Naive thymus-derived CD4-positive, alpha-beta T cell (primary cell): ENCODE data around the gene OR52H1. TPM values are rescaled to one million over a fixed set of nuclear protein-coding genes. Genes with fewer than 3 reads are reported as not detected.

ENCODE experiments used
- ATAC-seq: fragments of 150-1000 bp; cut with Tn5 transposase; 2 replicates; pipeline ENCODE4 v1.10.0; 2021; ENCODE audit warnings: mild to moderate bottlenecking, moderate library complexity
- CTCF ChIA-PET: fragments of 350-600 bp; sonication (Branson Sonifier 250); formaldehyde crosslinking; loops from one replicate; lab custom pipeline; 2021; ENCODE audit warnings: antibody characterized with exemption; lab: Charles Lee
- POLR2A ChIA-PET: fragments of 350-600 bp; sonication (Branson Sonifier 250); formaldehyde crosslinking; loops from one replicate; lab custom pipeline; 2021; ENCODE audit warnings: antibody characterized with exemption, inconsistent platforms; lab: Charles Lee
- DNase-seq, 9 donors: peaks; one replicate each; pipeline versions ENCODE4 v3.0.0 to v3.0.0-alpha.2; 2020 to 2022; ENCODE audit warnings: mixed read lengths in 1 of 9
- H3K27ac ChIP-seq: one replicate; pipeline ENCODE4 v1.7.0; 2013; ENCODE audit warnings: mild to moderate bottlenecking, low read depth, low read length, moderate library complexity
- H3K27me3 ChIP-seq, 2 donors: one replicate each; pipeline ENCODE4 v1.7.0; 2013; ENCODE audit warnings: low read length in 2 of 2, mild to moderate bottlenecking in 2 of 2, moderate library complexity in 2 of 2; ENCODE audit not compliant: control insufficient read depth in 2 of 2, insufficient read depth in 2 of 2
- H3K36me3 ChIP-seq, 3 experiments: 1 replicate in 2 of 3; 2 replicates in 1 of 3; pipeline ENCODE4 v1.7.0; 2013; ENCODE audit warnings: low read length in 3 of 3, mild to moderate bottlenecking in 3 of 3, moderate library complexity in 1 of 3; ENCODE audit not compliant: insufficient read depth in 3 of 3, control insufficient read depth in 2 of 3
- H3K4me1 ChIP-seq, 2 donors: one replicate each; pipeline ENCODE4 v1.7.0; 2013; ENCODE audit warnings: low read length in 2 of 2, mild to moderate bottlenecking in 2 of 2, moderate library complexity in 1 of 2; ENCODE audit not compliant: control insufficient read depth in 2 of 2, insufficient read depth in 2 of 2
- H3K4me3 ChIP-seq: 2 replicates; pipeline ENCODE4 v1.7.0; 2013; ENCODE audit warnings: mild to moderate bottlenecking, low read length
- H3K9me3 ChIP-seq, 3 experiments: 1 replicate in 2 of 3; 2 replicates in 1 of 3; pipeline ENCODE4 v1.7.0; 2013; ENCODE audit warnings: low read length in 3 of 3; ENCODE audit not compliant: control insufficient read depth in 2 of 3
- H3K27ac Mint-ChIP-seq, 9 donors: one replicate each; pipeline ENCODE4 v1.8.0; 2020 to 2022; ENCODE audit warnings: mixed read lengths in 9 of 9, mild to moderate bottlenecking in 8 of 9, moderate library complexity in 5 of 9, inconsistent platforms in 2 of 9
- H3K27me3 Mint-ChIP-seq, 5 donors: one replicate each; pipeline ENCODE4 v1.8.0; 2021 to 2022; ENCODE audit warnings: mixed read lengths in 5 of 5, mild to moderate bottlenecking in 1 of 5
- H3K36me3 Mint-ChIP-seq, 5 donors: one replicate each; pipeline ENCODE4 v1.8.0; 2020 to 2022; ENCODE audit warnings: mixed read lengths in 5 of 5, mild to moderate bottlenecking in 3 of 5, inconsistent platforms in 1 of 5
- H3K4me1 Mint-ChIP-seq, 7 donors: one replicate each; pipeline ENCODE4 v1.8.0; 2020 to 2022; ENCODE audit warnings: mixed read lengths in 7 of 7, mild to moderate bottlenecking in 3 of 7, inconsistent platforms in 1 of 7
- H3K4me3 Mint-ChIP-seq, 10 donors: one replicate each; pipeline ENCODE4 v1.8.0; 2020 to 2022; ENCODE audit warnings: mild to moderate bottlenecking in 10 of 10, mixed read lengths in 10 of 10, moderate library complexity in 6 of 10, inconsistent platforms in 2 of 10
- H3K9me3 Mint-ChIP-seq, 11 donors: one replicate each; pipeline ENCODE4 v1.8.0; 2020 to 2022; ENCODE audit warnings: mixed read lengths in 11 of 11, mild to moderate bottlenecking in 4 of 11, inconsistent platforms in 1 of 11, moderate library complexity in 1 of 11
- intact Hi-C, 2 donors: fragments of 100-400 bp; cut with micrococcal nuclease; formaldehyde crosslinking; loops; one replicate each; pipeline ENCODE4 v1.15.1; 2023
- polyA plus RNA-seq, 2 donors: library from polyadenylated mRNA; unstranded; fragments of 300-500 nt; fragmentation: Illumina TruSeq; gene quantifications; one replicate each; pipeline ENCODE4 v1.2.3, GENCODE V29; 2021
- total RNA-seq, 6 experiments: library from RNA in 5 of 6; stranded (reverse) in 5 of 6; gene quantifications; 1 replicate in 5 of 6; 2 replicates in 1 of 6; pipeline ENCODE4 v1.2.3 and lab custom pipeline; 2021 to 2026

The OR52H1 gene
- total and polyA plus RNA-seq, 7 experiments from 2014 or later: 0.32 to 0.49 (median 0.48) TPM; not detected in 4

- ATAC-seq (no peak), DNase-seq (no peak)
- H3K36me3 ChIP-seq: no peaks in the 10 kb centered on the region
- H3K4me3 ChIP-seq: no peak overlapping the region
- Mint-ChIP-seq H3K27me3 (peaks cover 0 to 6% (median 4%) of the 10 kb centered on the region in 5 donors), H3K36me3 (peaks cover 0 to 22% (median 2%) of the 10 kb centered on the region in 5 donors), H3K4me1 (peaks cover 0 to 9% (median 6%) of the 10 kb centered on the region in 7 donors), H3K4me3 (no peak overlapping the region), H3K27ac (no peak overlapping the region), H3K9me3 (peaks cover 0 to 12% (median 4%) of the 10 kb centered on the region in 11 donors)
- H3K27me3 ChIP-seq: no peaks in the 10 kb centered on the region
- CTCF ChIA-PET: no interaction called here
- H3K4me1 ChIP-seq: no peaks in the 10 kb centered on the region
- intact Hi-C loops: no loop called here
- H3K27ac ChIP-seq: no peak overlapping the region
- POLR2A ChIA-PET: no interaction called here
- H3K9me3 ChIP-seq: no peaks in the 10 kb centered on the region
These were observed 16.1 kb upstream of the OR52H1 start for GRCh38 chr11:5564259-5565019.

DNA sequence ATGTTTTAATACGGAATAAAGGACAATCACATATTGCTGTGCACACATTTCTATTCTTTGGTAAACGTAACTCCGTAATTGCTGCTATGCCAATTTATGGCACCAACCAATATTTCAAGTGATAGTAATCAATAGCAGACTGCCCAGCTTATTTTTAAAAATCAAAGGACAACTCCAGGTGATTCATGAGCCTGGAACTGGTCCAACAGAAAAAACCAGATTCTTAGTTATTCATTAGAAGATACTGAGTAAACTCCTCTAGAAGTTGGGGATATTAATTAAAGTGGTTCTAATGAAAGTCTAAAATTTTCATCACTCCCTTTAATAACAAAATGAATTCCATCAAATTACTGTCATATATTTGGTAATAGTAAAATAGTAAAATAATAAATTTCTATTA lies 9.4 kb upstream of the OR52H1 start:
- Histone ChIP-seq H3K27ac (no peak overlapping the region), H3K4me3 (no peak overlapping the region), H3K36me3 (no peaks in the 10 kb centered on the region), H3K4me1 (no peaks in the 10 kb centered on the region), H3K27me3 (no peaks in the 10 kb centered on the region), H3K9me3 (no peaks in the 10 kb centered on the region)
- Mint-ChIP-seq H3K27me3 (peaks cover 0 to 17% (median 0%) of the 10 kb centered on the region in 5 donors), H3K4me1 (peaks cover 0 to 2% (median 0%) of the 10 kb centered on the region in 7 donors), H3K4me3 (no peak overlapping the region), H3K36me3 (peaks cover 0 to 5% (median 0%) of the 10 kb centered on the region in 5 donors), H3K9me3 (no peaks in the 10 kb centered on the region), H3K27ac (no peak overlapping the region)
- no peak for ATAC-seq
- ChIA-PET POLR2A (no interaction called here), CTCF (no interaction called here)
- DNase-seq: no peak
- intact Hi-C loops: no loop called here

DNA sequence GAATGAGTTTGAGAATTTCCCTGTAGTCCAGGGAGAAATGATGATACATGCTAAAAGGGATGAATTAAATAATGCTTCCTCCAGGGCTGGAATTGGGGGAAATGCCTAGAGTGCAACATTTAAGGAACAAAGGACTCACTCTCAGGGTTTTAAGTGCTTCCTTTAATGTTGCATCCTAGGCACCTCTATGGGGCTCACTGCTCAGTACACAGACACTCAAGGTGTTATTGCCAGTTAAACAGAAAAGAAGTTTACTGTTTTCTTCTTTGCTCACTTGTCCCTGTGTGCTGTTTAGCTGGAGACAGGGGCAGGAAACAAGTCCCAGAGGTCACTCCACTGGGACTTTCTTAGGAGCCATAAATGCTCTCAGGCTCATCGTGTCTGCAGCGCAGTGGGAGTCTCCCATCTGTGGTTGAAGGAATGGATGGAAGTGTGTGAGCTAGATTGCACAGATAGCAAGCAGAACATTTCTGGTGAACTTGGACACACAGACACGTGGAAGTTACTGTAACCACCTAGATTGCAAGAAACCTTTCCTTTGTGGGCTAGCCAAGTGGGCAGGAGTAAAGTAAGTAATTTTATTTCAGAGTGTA lies 8.4 kb upstream of the OR52H1 start:
- H3K27me3 Mint-ChIP-seq: peaks cover 0 to 17% (median 4%) of the 10 kb centered on the region in 5 donors
- ChIA-PET CTCF (no interaction called here), POLR2A (no interaction called here)
- Histone ChIP-seq H3K27ac (no peak overlapping the region), H3K9me3 (no peaks in the 10 kb centered on the region), H3K4me1 (no peaks in the 10 kb centered on the region), H3K27me3 (peaks cover 0 to under 1% of the 10 kb centered on the region in 2 donors), H3K36me3 (no peaks in the 10 kb centered on the region), H3K4me3 (no peak overlapping the region)
- H3K4me1 Mint-ChIP-seq: peaks cover 0 to 2% (median 0%) of the 10 kb centered on the region in 7 donors
- DNase-seq (no peak), ATAC-seq (no peak)
- peaks cover 0 to 5% (median 0%) of the 10 kb centered on the region in 5 donors for H3K36me3 Mint-ChIP-seq
- peaks cover 0 to 1% (median 0%) of the 10 kb centered on the region in 11 donors for H3K9me3 Mint-ChIP-seq
- H3K4me3 Mint-ChIP-seq: no peak overlapping the region
- intact Hi-C loops: no loop called here
- no peak overlapping the region for H3K27ac Mint-ChIP-seq

DNA sequence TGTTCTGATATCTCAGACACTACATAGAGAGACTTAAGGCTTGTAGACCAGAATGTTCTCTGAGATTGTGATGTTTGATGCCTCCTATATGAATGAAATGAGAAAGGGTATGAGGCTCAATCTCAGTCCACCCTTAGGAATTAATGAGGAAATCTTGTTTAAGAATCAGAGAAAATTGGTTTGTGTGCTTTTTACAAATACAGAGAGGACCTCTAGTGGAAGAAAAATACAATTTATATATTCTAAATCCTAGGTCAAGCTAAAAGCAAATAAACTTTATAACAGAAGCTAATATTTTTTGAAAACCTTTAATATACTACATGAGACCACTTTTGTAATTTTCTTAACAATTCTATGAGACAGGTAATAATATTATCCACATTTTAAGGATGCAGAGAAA lies 5.0 kb upstream of the OR52H1 start:
- H3K27ac ChIP-seq: no peak overlapping the region
- Mint-ChIP-seq H3K27ac (no peak overlapping the region), H3K4me3 (no peak overlapping the region), H3K9me3 (peaks cover 0 to 4% (median 0%) of the 10 kb centered on the region in 11 donors), H3K36me3 (peaks cover 0 to 6% (median 0%) of the 10 kb centered on the region in 5 donors), H3K4me1 (peaks cover 0 to 3% (median 0%) of the 10 kb centered on the region in 7 donors), H3K27me3 (peaks cover 4 to 17% (median 8%) of the 10 kb centered on the region in 5 donors)
- ChIA-PET POLR2A (no interaction called here), CTCF (no interaction called here)
- no peaks in the 10 kb centered on the region for H3K36me3 ChIP-seq
- H3K27me3 ChIP-seq: peaks cover 0 to 4% of the 10 kb centered on the region in 2 donors
- intact Hi-C loops: no loop called here
- no peak overlapping the region for H3K4me3 ChIP-seq
- no peak for DNase-seq
- H3K9me3 ChIP-seq: no peaks in the 10 kb centered on the region
- no peaks in the 10 kb centered on the region for H3K4me1 ChIP-seq
- no peak for ATAC-seq

GRCh38 chr11:5550440-5551095 lies 2.2 kb upstream of the OR52H1 start:
- H3K36me3 ChIP-seq: no peaks in the 10 kb centered on the region
- H3K27me3 Mint-ChIP-seq: peaks cover 4 to 14% (median 8%) of the 10 kb centered on the region in 5 donors
- ATAC-seq: no peak
- H3K9me3 Mint-ChIP-seq: peaks cover 0 to 4% (median 0%) of the 10 kb centered on the region in 11 donors
- H3K27me3 ChIP-seq: peaks cover 0 to 4% of the 10 kb centered on the region in 2 donors
- no peak overlapping the region for H3K27ac Mint-ChIP-seq
- no peaks in the 10 kb centered on the region for H3K9me3 ChIP-seq
- no peak for DNase-seq
- no peaks in the 10 kb centered on the region for H3K4me1 ChIP-seq
- peaks cover 0 to 3% (median 0%) of the 10 kb centered on the region in 7 donors for H3K4me1 Mint-ChIP-seq
- ChIA-PET POLR2A (no interaction called here), CTCF (no interaction called here)
- H3K4me3 ChIP-seq: no peak overlapping the region
- H3K4me3 Mint-ChIP-seq: no peak overlapping the region
- H3K27ac ChIP-seq: no peak overlapping the region
- intact Hi-C loops: no loop called here
- H3K36me3 Mint-ChIP-seq: peaks cover 0 to 6% (median 0%) of the 10 kb centered on the region in 5 donors

DNA sequence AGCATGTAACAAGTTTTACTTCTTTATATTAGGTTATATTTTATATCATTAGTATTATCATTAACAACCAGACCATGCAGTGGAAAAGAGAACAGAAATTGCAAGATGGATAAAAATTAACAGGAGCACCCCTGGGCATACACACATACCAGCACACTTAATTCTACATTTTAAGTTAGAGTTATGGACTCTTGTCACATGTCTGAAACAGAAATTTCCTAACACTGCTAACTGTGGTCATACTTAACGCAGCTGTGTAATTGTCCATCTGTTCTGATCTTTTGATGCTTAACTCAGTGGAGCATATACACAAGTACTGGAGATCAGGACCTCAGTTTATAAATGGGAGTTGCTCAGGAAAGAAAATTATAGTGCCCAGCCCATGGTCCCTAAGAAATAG lies 358 bp downstream of the OR52H1 start:
- H3K27me3 ChIP-seq: peaks cover 0 to 4% of the 10 kb centered on the region in 2 donors
- H3K36me3 Mint-ChIP-seq: peaks cover 0 to 6% (median 0%) of the 10 kb centered on the region in 5 donors
- H3K4me3 ChIP-seq: no peak overlapping the region
- POLR2A ChIA-PET: no interaction called here
- H3K27ac ChIP-seq: no peak overlapping the region
- H3K9me3 ChIP-seq: no peaks in the 10 kb centered on the region
- CTCF ChIA-PET: no interaction called here
- ATAC-seq (no peak), DNase-seq (no peak)
- no peaks in the 10 kb centered on the region for H3K36me3 ChIP-seq
- no peaks in the 10 kb centered on the region for H3K4me1 ChIP-seq
- intact Hi-C loops: no loop called here
- peaks cover 0 to 8% (median 4%) of the 10 kb centered on the region in 5 donors for H3K27me3 Mint-ChIP-seq
- H3K27ac Mint-ChIP-seq: no peak overlapping the region
- peaks cover 0 to 1% (median 0%) of the 10 kb centered on the region in 7 donors for H3K4me1 Mint-ChIP-seq
- no peak overlapping the region for H3K4me3 Mint-ChIP-seq
- peaks cover 0 to 4% (median 0%) of the 10 kb centered on the region in 11 donors for H3K9me3 Mint-ChIP-seq
